Fibroblast of skin of abdomen (primary cell): ENCODE data around the gene ERAP2.

Experiments
- DNase-seq: peaks from one replicate; pipeline ENCODE4 v3.0.0-alpha.2; 2013

ERAP2 gene

DNA sequence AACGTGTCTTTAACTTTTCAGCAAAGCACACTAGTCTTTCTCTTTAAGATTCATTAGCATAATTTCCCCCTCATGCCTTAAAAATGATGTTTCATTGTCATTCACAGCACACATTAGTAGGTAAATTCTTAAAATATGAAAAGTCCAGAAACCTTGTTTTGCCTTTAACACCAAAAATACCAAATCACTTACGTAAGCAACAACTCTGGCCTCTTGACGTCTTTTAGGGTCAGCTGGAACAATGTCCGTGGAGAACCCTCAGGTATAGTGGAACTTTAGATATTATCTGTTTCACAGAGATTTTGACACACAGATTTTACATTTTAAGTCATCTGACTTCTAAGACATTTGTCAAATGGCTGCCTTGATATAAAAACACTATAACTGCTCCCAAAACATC, 90.5 kb downstream of the ERAP2 start:
- no peak for DNase-seq

DNA sequence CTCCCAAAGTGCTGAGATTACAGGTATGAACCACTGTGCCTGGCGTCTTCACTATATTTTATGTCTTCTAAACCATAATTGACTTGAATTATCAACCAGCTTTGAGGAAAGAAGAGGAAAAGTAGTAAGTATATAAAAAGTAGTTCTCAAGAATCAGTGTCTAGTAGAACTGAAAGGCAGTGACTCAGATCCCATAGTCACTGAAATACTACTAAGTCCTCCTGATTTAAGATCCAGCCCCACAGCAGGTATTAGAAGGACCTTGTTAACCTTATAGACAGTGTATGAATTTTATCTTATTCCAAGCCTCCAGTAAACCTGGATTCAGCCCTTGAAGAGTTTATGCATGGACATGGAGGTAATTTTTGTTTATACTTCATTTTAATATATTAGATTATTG, 91.1 kb downstream of the ERAP2 start:
- no peak for DNase-seq

- DNase-seq = peak; percentile 67
These were observed 91.8 kb downstream of the ERAP2 start for GRCh38 chr5:96968074-96968473.

DNA sequence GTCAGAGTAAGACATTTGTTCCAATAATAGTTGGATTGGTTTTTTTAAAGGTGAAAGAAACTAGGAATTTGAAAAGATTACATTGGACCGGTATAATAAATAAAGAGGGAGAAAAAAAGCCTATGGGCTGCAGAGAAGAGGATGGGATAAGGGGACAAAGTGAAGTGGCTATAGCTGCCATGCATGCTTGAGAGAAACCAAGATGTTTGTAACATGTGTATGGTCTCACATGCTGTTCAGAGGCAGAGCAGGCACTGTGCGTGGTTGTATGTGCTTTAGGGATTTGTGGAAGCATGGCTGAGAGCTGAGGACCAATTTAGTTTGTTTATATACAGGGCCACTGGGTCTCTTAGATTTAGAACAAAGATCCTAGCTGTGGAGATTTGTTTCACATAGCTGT, 92.3 kb downstream of the ERAP2 start:
- no peak for DNase-seq
